Measurements from ENCODE around the gene CCNH. TPM values are rescaled to one million over a fixed set of nuclear protein-coding genes. Genes with fewer than 3 reads are reported as not detected.

CCNH gene
- total RNA-seq, 1 experiment from 2014 or later: 44.0 TPM

DNA sequence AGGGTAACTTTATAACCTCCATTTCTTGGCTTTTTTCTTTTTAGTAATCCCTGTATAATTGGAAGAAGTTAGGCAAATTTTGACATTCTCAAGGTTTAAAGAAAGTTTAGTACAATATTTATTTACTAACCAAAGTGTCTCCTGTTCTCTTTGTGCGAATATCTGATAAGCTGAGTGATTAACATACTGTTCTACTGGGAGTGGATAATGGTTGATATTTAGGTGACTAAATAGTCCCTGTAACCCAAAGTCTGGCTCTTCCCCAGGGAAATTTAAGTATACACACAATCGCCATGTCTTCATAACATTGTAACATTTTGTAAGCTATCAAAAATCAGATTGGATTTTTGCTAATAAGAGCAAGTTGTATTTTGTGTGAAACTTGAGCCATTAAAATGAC, 40.0 kb downstream of the CCNH start:
- in situ Hi-C loops (cut with HindIII; ENCODE audit: low pct_unique_long_range_greater_than_20kb, low sequenced_read_pairs): no loop called here
- no TSS peak for BruUV-seq (replicated peaks)
- intact Hi-C loops (cut with micrococcal nuclease; ENCODE audit: unreplicated experiment): no loop called here
- CTCF ChIA-PET: no interaction called here
- POLR2A ChIA-PET: no interaction called here
- H3K9me3 ChIP-seq (ENCODE audit: control insufficient read depth, insufficient read depth, low read depth, low read length): no peaks in the 10 kb centered on the region
- no peak overlapping the region for H3K27ac ChIP-seq (ENCODE audit: low read length)
- ATAC-seq (no peak), DNase-seq (ENCODE audit: low read depth, low spot score) (no peak)
- no peaks in the 10 kb centered on the region for H3K27me3 ChIP-seq (ENCODE audit: control insufficient read depth, insufficient read depth, low read length)
- no peaks in the 10 kb centered on the region for H3K4me1 ChIP-seq (ENCODE audit: control insufficient read depth, insufficient read depth, low read length)
- TF ChIP-seq, protein P1, sequence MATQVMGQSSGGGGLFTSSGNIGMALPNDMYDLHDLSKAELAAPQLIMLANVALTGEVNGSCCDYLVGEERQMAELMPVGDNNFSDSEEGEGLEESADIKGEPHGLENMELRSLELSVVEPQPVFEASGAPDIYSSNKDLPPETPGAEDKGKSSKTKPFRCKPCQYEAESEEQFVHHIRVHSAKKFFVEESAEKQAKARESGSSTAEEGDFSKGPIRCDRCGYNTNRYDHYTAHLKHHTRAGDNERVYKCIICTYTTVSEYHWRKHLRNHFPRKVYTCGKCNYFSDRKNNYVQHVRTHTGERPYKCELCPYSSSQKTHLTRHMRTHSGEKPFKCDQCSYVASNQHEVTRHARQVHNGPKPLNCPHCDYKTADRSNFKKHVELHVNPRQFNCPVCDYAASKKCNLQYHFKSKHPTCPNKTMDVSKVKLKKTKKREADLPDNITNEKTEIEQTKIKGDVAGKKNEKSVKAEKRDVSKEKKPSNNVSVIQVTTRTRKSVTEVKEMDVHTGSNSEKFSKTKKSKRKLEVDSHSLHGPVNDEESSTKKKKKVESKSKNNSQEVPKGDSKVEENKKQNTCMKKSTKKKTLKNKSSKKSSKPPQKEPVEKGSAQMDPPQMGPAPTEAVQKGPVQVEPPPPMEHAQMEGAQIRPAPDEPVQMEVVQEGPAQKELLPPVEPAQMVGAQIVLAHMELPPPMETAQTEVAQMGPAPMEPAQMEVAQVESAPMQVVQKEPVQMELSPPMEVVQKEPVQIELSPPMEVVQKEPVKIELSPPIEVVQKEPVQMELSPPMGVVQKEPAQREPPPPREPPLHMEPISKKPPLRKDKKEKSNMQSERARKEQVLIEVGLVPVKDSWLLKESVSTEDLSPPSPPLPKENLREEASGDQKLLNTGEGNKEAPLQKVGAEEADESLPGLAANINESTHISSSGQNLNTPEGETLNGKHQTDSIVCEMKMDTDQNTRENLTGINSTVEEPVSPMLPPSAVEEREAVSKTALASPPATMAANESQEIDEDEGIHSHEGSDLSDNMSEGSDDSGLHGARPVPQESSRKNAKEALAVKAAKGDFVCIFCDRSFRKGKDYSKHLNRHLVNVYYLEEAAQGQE (IDR thresholded peaks at IDR 0.05; ENCODE audit: insufficient read depth in 1 of 2, low read depth in 2 of 2, low read length in 1 of 2): no peak
- TF ChIP-seq TCF7L2 (IDR thresholded peaks at IDR 0.05; ENCODE audit: low read depth, low read length) (no peak), POLR2AphosphoS5 (IDR thresholded peaks at IDR 0.05; ENCODE audit: low read depth, low read length) (no peak), SIN3A (IDR thresholded peaks at IDR 0.05; ENCODE audit: borderline replicate concordance, insufficient read depth, low read depth, low read length) (no peak)
- TF ChIP-seq, protein P2, sequence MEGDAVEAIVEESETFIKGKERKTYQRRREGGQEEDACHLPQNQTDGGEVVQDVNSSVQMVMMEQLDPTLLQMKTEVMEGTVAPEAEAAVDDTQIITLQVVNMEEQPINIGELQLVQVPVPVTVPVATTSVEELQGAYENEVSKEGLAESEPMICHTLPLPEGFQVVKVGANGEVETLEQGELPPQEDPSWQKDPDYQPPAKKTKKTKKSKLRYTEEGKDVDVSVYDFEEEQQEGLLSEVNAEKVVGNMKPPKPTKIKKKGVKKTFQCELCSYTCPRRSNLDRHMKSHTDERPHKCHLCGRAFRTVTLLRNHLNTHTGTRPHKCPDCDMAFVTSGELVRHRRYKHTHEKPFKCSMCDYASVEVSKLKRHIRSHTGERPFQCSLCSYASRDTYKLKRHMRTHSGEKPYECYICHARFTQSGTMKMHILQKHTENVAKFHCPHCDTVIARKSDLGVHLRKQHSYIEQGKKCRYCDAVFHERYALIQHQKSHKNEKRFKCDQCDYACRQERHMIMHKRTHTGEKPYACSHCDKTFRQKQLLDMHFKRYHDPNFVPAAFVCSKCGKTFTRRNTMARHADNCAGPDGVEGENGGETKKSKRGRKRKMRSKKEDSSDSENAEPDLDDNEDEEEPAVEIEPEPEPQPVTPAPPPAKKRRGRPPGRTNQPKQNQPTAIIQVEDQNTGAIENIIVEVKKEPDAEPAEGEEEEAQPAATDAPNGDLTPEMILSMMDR (IDR thresholded peaks at IDR 0.05): no peak
- H3K36me3 ChIP-seq (ENCODE audit: control insufficient read depth, insufficient read depth, low read length): peaks cover 25% of the 10 kb centered on the region
- H3K4me3 ChIP-seq (ENCODE audit: low read depth in 2 of 2, low read length in 2 of 2): no peak overlapping the region

DNA sequence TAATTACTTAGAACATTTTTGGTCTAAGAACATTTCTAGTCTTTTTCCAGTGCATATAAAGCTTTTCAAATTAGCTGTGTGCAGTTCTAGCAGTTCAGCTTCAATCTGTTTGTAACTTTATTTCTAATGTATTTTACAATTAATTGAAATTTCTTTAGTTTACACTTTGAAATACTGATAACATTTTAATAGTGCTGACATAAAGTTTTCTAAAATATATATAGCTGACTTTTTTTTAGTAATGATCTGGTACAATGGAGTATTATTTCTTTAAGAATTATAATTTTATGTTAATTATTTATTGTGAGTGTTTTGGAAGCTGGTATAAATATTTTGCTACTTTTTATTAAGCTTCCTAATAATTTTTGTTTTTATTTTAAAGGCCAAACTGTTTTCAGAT, 43.3 kb downstream of the CCNH start:
- Histone ChIP-seq H3K27me3 (ENCODE audit: control insufficient read depth, insufficient read depth, low read length) (no peaks in the 10 kb centered on the region), H3K4me1 (ENCODE audit: control insufficient read depth, insufficient read depth, low read length) (no peaks in the 10 kb centered on the region), H3K36me3 (ENCODE audit: control insufficient read depth, insufficient read depth, low read length) (peaks cover 21% of the 10 kb centered on the region), H3K27ac (ENCODE audit: low read length) (no peak overlapping the region), H3K9me3 (ENCODE audit: control insufficient read depth, insufficient read depth, low read depth, low read length) (no peaks in the 10 kb centered on the region), H3K4me3 (ENCODE audit: low read depth in 2 of 2, low read length in 2 of 2) (no peak overlapping the region)
- DNase-seq (ENCODE audit: low read depth, low spot score) (no peak), ATAC-seq (no peak)
- in situ Hi-C loops (cut with HindIII; ENCODE audit: low pct_unique_long_range_greater_than_20kb, low sequenced_read_pairs) (no loop called here), intact Hi-C loops (cut with micrococcal nuclease; ENCODE audit: unreplicated experiment) (no loop called here)
- no TSS peak for BruUV-seq (replicated peaks)
- CTCF ChIA-PET: no interaction called here
- TF ChIP-seq, protein P2 (IDR thresholded peaks at IDR 0.05): no peak
- TF ChIP-seq, protein P1 (IDR thresholded peaks at IDR 0.05; ENCODE audit: insufficient read depth in 1 of 2, low read depth in 2 of 2, low read length in 1 of 2): no peak
- TF ChIP-seq TCF7L2 (IDR thresholded peaks at IDR 0.05; ENCODE audit: low read depth, low read length): no peak
- TF ChIP-seq POLR2AphosphoS5 (IDR thresholded peaks at IDR 0.05; ENCODE audit: low read depth, low read length): no peak
- no peak for TF ChIP-seq SIN3A (IDR thresholded peaks at IDR 0.05; ENCODE audit: borderline replicate concordance, insufficient read depth, low read depth, low read length)
- POLR2A ChIA-PET: no interaction called here

Measured in Panc1 (cell line).